BLaER1 treated with 17β-estradiol and CSF1 and Interleukin-3, amounts not matched to agents 10 nM and 100 nM (cell line): ENCODE data around the gene NPHP4.

ENCODE experiments used
- H3K27ac ChIP-seq, 11 experiments: shearing (Covaris generic); formaldehyde crosslinking; 2 replicates each; pipeline ENCODE4 v1.8.1; 2022
- H3K27me3 ChIP-seq, 11 experiments: shearing (Covaris generic); formaldehyde crosslinking; 2 replicates each; pipeline ENCODE4 v1.8.1; 2022
- H3K36me3 ChIP-seq, 11 experiments: shearing (Covaris generic); formaldehyde crosslinking; 2 replicates each; pipeline ENCODE4 v1.8.1; 2022
- H3K4me1 ChIP-seq, 10 experiments: shearing (Covaris generic); formaldehyde crosslinking; 2 replicates each; pipeline ENCODE4 v1.8.1; 2022
- H3K4me2 ChIP-seq, 11 experiments: shearing (Covaris generic); formaldehyde crosslinking; 2 replicates each; pipeline ENCODE4 v1.8.1; 2022
- H3K4me3 ChIP-seq, 10 experiments: shearing (Covaris generic); formaldehyde crosslinking; 2 replicates each; pipeline ENCODE4 v1.8.1; 2022
- H3K9ac ChIP-seq, 11 experiments: shearing (Covaris generic); formaldehyde crosslinking; 2 replicates each; pipeline ENCODE4 v1.8.1; 2022
- H3K9me3 ChIP-seq, 11 experiments: shearing (Covaris generic); formaldehyde crosslinking; replicated peaks in 1 of 11; 2 replicates each; pipeline ENCODE4 v1.8.1; 2022
- H4K20me1 ChIP-seq, 11 experiments: shearing (Covaris generic); formaldehyde crosslinking; 2 replicates each; pipeline ENCODE4 v1.8.1; 2022
- Cebpa-rat ChIP-seq, 11 experiments: shearing (Covaris generic); IDR thresholded peaks; 2 replicates each; pipeline ENCODE4 v1.8.1; 2022

The NPHP4 gene

GRCh38 chr1:6005276-6005917 lies 13.2 kb upstream of the NPHP4 start:
- Histone ChIP-seq H3K9me3 (no peaks in the 10 kb centered on the region), H4K20me1 (peaks cover 0 to 81% (median 61%) of the 10 kb centered on the region in 11 experiments; a peak in 20 of 22 replicates), H3K4me1 (peaks cover 34 to 84% (median 77%) of the 10 kb centered on the region in 10 experiments), H3K27ac (no peak overlapping the region), H3K4me2 (0 out of 22 replicates have a peak overlapping the region, but pooled peaks of 1 of the 11 experiments have one; percentile 17), H3K9ac (no peak overlapping the region), H3K36me3 (0 out of 22 replicates have a peak, but pooled peaks cover 0 to 6% (median 0%) of the 10 kb centered on the region in 11 experiments), H3K4me3 (no peak overlapping the region), H3K27me3 (no peaks in the 10 kb centered on the region)
- no peak for TF ChIP-seq Cebpa-rat (IDR thresholded peaks at IDR 0.05)

DNA sequence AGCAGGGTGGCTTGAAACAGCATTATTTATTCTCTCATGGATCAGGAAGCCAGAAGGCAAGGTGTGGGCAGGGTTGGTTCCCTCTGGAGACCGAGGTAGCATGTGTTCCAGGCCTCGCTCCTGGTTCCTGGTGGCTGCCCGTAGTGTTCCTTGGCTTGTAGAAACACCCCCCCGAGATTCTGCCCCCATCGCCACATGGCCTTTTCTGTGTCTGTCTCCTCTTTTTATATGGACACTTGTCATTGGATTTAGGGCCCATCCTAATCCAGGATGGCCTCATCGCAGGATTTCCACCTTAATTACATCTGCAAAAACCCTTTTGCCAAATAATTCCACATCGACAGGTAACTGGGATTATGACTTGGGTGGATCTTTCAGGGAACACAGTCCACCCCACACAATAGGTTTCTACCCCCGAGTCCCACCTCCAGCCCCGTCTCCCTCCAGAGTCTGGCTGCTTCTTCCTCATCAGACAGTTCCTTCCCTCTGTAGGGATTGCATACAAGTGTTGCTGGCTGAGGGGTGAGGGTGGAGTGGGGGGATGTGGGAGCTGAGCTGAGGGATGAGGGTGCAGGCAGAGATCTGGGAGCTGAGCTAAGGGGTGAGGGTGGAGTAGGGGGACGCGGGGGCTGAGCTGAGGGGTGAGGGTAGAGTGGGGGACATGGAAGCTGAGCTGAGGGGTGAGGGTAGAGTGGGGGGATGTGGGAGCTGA lies 12.3 kb upstream of the NPHP4 start:
- no peaks in the 10 kb centered on the region for H3K27me3 ChIP-seq
- peak overlapping the region in 3 of 11 experiments; percentile 9 to 14 (median 11); a peak in 1 of 22 replicates for H3K9ac ChIP-seq
- 0 out of 22 replicates have a peak, but pooled peaks cover 0 to 6% (median 0%) of the 10 kb centered on the region in 11 experiments for H3K36me3 ChIP-seq
- H3K4me1 ChIP-seq: peaks cover 29 to 75% (median 69%) of the 10 kb centered on the region in 10 experiments
- H3K4me3 ChIP-seq: no peak overlapping the region
- H4K20me1 ChIP-seq: peaks cover 0 to 82% (median 69%) of the 10 kb centered on the region in 11 experiments; a peak in 20 of 22 replicates
- no peak for TF ChIP-seq Cebpa-rat (IDR thresholded peaks at IDR 0.05)
- no peak overlapping the region for H3K27ac ChIP-seq
- H3K9me3 ChIP-seq: no peaks in the 10 kb centered on the region
- peak overlapping the region in 4 of 11 experiments; percentile 1 to 26 (median 8); a peak in 3 of 22 replicates for H3K4me2 ChIP-seq

GRCh38 chr1:6003568-6004411 lies 11.6 kb upstream of the NPHP4 start:
- Histone ChIP-seq H3K4me3 (no peak overlapping the region), H3K4me1 (peaks cover 22 to 75% (median 64%) of the 10 kb centered on the region in 10 experiments), H3K9ac (peak overlapping the region in 3 of 11 experiments; percentile 9 to 14 (median 11); a peak in 2 of 22 replicates), H3K27ac (peak overlapping the region in 1 of 11 experiments; percentile 59; a peak in 1 of 22 replicates), H3K36me3 (peaks cover 0 to 10% (median 0%) of the 10 kb centered on the region in 11 experiments; a peak in 4 of 22 replicates), H3K9me3 (no peaks in the 10 kb centered on the region), H4K20me1 (peaks cover 0 to 82% (median 69%) of the 10 kb centered on the region in 11 experiments; a peak in 20 of 22 replicates), H3K4me2 (peak overlapping the region in 5 of 11 experiments; percentile 1 to 82 (median 12); a peak in 5 of 22 replicates), H3K27me3 (no peaks in the 10 kb centered on the region)
- no peak for TF ChIP-seq Cebpa-rat (IDR thresholded peaks at IDR 0.05)

DNA sequence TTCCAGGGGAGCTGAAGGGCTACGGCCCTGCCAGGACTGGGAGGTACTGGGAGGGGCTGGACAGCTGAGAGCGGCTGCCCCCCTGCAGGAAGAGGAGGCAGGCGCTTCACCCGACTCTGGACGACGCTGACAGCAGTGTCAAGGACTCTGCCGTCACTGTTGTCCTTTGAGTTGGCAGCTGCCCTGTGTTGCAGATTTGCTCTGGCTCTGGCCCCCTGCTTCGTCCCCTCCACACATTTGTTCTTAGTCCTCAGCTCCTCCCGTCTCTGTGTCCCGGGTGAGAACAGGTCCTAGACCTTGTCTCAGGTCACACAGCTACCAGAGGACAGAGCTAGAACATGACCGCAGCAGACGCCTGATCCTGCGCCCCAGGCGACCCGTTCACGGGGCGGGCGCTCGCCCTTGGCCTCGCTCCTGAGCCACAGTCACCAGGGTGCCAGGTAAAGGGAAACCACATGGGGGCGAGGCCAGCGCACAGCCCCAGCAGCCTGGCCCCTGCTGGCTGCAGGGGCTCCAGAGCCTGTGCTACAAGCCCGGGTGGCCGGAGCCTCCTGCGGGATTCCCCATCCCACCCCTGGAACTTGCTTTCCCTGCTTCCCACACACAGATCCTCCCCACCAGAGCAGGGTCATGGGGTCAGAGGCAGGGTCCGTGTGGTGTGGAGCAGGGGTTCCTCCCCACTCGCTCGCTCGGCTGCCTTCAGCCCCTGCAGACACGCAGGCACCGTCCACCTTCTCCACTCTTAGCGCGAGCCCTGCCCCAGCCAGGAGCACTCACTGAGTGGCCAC lies 10.7 kb upstream of the NPHP4 start:
- peak overlapping the region in 4 of 11 experiments; percentile 11 to 59 (median 36); a peak in 6 of 22 replicates for H3K27ac ChIP-seq
- peaks cover 0 to 82% (median 72%) of the 10 kb centered on the region in 11 experiments; a peak in 20 of 22 replicates for H4K20me1 ChIP-seq
- peak overlapping the region in 7 of 11 experiments; percentile 2 to 55 (median 36); a peak in 7 of 22 replicates for H3K9ac ChIP-seq
- no peak overlapping the region for H3K4me3 ChIP-seq
- no peaks in the 10 kb centered on the region for H3K9me3 ChIP-seq
- no peak for TF ChIP-seq Cebpa-rat (IDR thresholded peaks at IDR 0.05)
- no peaks in the 10 kb centered on the region for H3K27me3 ChIP-seq
- H3K36me3 ChIP-seq: peaks cover 0 to 14% (median 0%) of the 10 kb centered on the region in 11 experiments; a peak in 4 of 22 replicates
- H3K4me1 ChIP-seq: peaks cover 13 to 68% (median 57%) of the 10 kb centered on the region in 10 experiments
- H3K4me2 ChIP-seq: peak overlapping the region in 8 of 11 experiments; percentile 56 to 83 (median 75); a peak in 15 of 22 replicates

GRCh38 chr1:6001992-6002576 lies 9.9 kb upstream of the NPHP4 start:
- peaks cover 5 to 63% (median 53%) of the 10 kb centered on the region in 10 experiments for H3K4me1 ChIP-seq
- H3K27me3 ChIP-seq: no peaks in the 10 kb centered on the region
- no peaks in the 10 kb centered on the region for H3K9me3 ChIP-seq
- H3K9ac ChIP-seq: peak overlapping the region in 8 of 11 experiments; percentile 17 to 55 (median 36); a peak in 12 of 22 replicates
- H3K4me2 ChIP-seq: peak overlapping the region; percentile 7 to 83 (median 63); a peak in 19 of 22 replicates
- peaks cover 0 to 18% (median 0%) of the 10 kb centered on the region in 11 experiments; a peak in 6 of 22 replicates for H3K36me3 ChIP-seq
- peak overlapping the region in 4 of 11 experiments; percentile 11 to 59 (median 36); a peak in 9 of 22 replicates for H3K27ac ChIP-seq
- H4K20me1 ChIP-seq: peaks cover 0 to 82% (median 72%) of the 10 kb centered on the region in 11 experiments; a peak in 20 of 22 replicates
- no peak overlapping the region for H3K4me3 ChIP-seq
- no peak for TF ChIP-seq Cebpa-rat (IDR thresholded peaks at IDR 0.05)

GRCh38 chr1:6000444-6001288 lies 8.4 kb upstream of the NPHP4 start:
- Histone ChIP-seq H3K4me2 (peak overlapping the region in 7 of 11 experiments; percentile 62 to 83 (median 76); a peak in 13 of 22 replicates), H3K9ac (peak overlapping the region in 2 of 11 experiments; percentile 29 to 55; a peak in 3 of 22 replicates), H4K20me1 (peaks cover 0 to 91% (median 85%) of the 10 kb centered on the region in 11 experiments; a peak in 20 of 22 replicates), H3K4me3 (no peak overlapping the region), H3K27me3 (no peaks in the 10 kb centered on the region), H3K4me1 (peaks cover 8 to 70% (median 61%) of the 10 kb centered on the region in 10 experiments), H3K27ac (peak overlapping the region in 1 of 11 experiments; percentile 59; a peak in 1 of 22 replicates), H3K9me3 (no peaks in the 10 kb centered on the region), H3K36me3 (peaks cover 0 to 30% (median 11%) of the 10 kb centered on the region in 11 experiments; a peak in 12 of 22 replicates)
- no peak for TF ChIP-seq Cebpa-rat (IDR thresholded peaks at IDR 0.05)
